ENCODE measurements around the gene GPS2.

Gene GPS2

GRCh38 chr17:7315570-7316235 lies 543 bp upstream of the GPS2 start:
- DNase-seq, result peak; percentile 6

GRCh38 chr17:7313890-7314718 lies 1.1 kb downstream of the GPS2 start:
- no peak for DNase-seq

GRCh38 chr17:7313088-7313889 lies 1.9 kb downstream of the GPS2 start:
- DNase-seq, result no peak

GRCh38 chr17:7312432-7313087 lies 2.6 kb downstream of the GPS2 start:
- no peak for DNase-seq

- no peak for DNase-seq
Observed at GRCh38 chr17:7311110-7311705, 4.0 kb downstream of the GPS2 start.

GRCh38 chr17:7309628-7310027 lies 5.5 kb downstream of the GPS2 start:
- no peak for DNase-seq

GRCh38 chr17:7308625-7309433 lies 6.3 kb downstream of the GPS2 start:
- peak; percentile 79 for DNase-seq

- DNase-seq, result no peak
Observed at GRCh38 chr17:7307686-7308624, 7.2 kb downstream of the GPS2 start.

GRCh38 chr17:7306911-7307685 lies 8.1 kb downstream of the GPS2 start, which contains the start of gene EIF5A:
EIF5A (plus strand) TSS chr17:7307628; CDS start chr17:7309636, 2,008 bp downstream.
- peak; percentile 100 for DNase-seq

- no peak for DNase-seq
Observed at GRCh38 chr17:7304179-7304578, 11.0 kb downstream of the GPS2 start.

GRCh38 chr17:7296189-7296861 lies 18.8 kb downstream of the GPS2 start:
- DNase-seq, result peak; percentile 93

- no peak for DNase-seq
Observed at GRCh38 chr17:7295230-7296180, 19.7 kb downstream of the GPS2 start.

- peak; percentile 93 for DNase-seq
Observed at GRCh38 chr17:7294614-7295153, 20.5 kb downstream of the GPS2 start, which contains the start of gene YBX2. YBX2 (minus strand) TSS chr17:7294639; CDS start chr17:7294500, 139 bp downstream.

- DNase-seq, result peak; percentile 63
Observed at GRCh38 chr17:7293816-7294613, 21.1 kb downstream of the GPS2 start.

- DNase-seq, result no peak
Observed at GRCh38 chr17:7293159-7293558, 22.0 kb downstream of the GPS2 start.

GRCh38 chr17:7292729-7293128 lies 22.4 kb downstream of the GPS2 start:
- no peak for DNase-seq

Data from NCI-H1105 (cell line).